ENCODE data around the gene KCNG4.

GRCh38 chr16:84284154-84284722 is 44.4 kb upstream of the KCNG4 start:
- no peak for TF ChIP-seq POLR2A (IDR thresholded peaks at IDR 0.05; ENCODE audit: low read depth, low read length)
- no peak for TF ChIP-seq POU2F2 (IDR thresholded peaks at IDR 0.05; ENCODE audit: low read depth, low read length)
- TF ChIP-seq POLR2AphosphoS5 (IDR thresholded peaks at IDR 0.05; ENCODE audit: low read depth, low read length) = no peak
- no peak for TF ChIP-seq PAX5 (IDR thresholded peaks at IDR 0.05; ENCODE audit: insufficient read depth, low read length, severe bottlenecking)
- TF ChIP-seq TAF1 (IDR thresholded peaks at IDR 0.05; ENCODE audit: low read depth, low read length) = no peak
